Mucosa of descending colon (tissue), 3 donors: ENCODE results near the gene INAVA. TPM values are rescaled to one million over a fixed set of nuclear protein-coding genes. Genes with fewer than 3 reads are reported as not detected.

Source experiments
- ATAC-seq: fragments of 200-7000 bp; cut with Tn5 transposase; one replicate; pipeline ENCODE4 v1.9.1; 2020; ENCODE audit warnings: mild to moderate bottlenecking, moderate library complexity
- DNase-seq, 3 donors: peaks; one replicate each; pipeline ENCODE4 v3.0.0-alpha.2; 2020
- H3K36me3 ChIP-seq: fragments of 200-600 bp; one replicate; pipeline ENCODE4 v1.8.0; 2021; ENCODE audit warnings: low read depth, mild to moderate bottlenecking
- H3K4me1 ChIP-seq: fragments of 200-600 bp; one replicate; pipeline ENCODE4 v1.8.0; 2021; ENCODE audit warnings: low read depth, mild to moderate bottlenecking
- H3K4me3 ChIP-seq: fragments of 200-600 bp; one replicate; pipeline ENCODE4 v1.8.0; 2021; ENCODE audit warnings: mild to moderate bottlenecking
- H3K9me3 ChIP-seq: fragments of 200-600 bp; one replicate; pipeline ENCODE4 v1.8.0; 2021; ENCODE audit warnings: mild to moderate bottlenecking
- intact Hi-C, 2 donors: fragments of 100-400 bp; cut with DNase I in 1 of 2; cut with micrococcal nuclease in 1 of 2; formaldehyde crosslinking; loops; one replicate each; pipeline versions ENCODE4 v1.11.0 to v1.11.1; 2022; cut with DNase I, micrococcal nuclease
- total RNA-seq, 3 donors: library from RNA; stranded (reverse); fragmentation: NEBNext Ultra II Directional in 2 of 3; extraction: Animal tissue kit (Norgen Biotek cat#: 25700) in 2 of 3; gene quantifications; one replicate each; pipeline versions ENCODE4 v1.2.1 to v1.2.4, GENCODE V29; 2021 to 2023
- TF ChIP-seq, protein P1 (sequence below): fragments of 200-600 bp; IDR thresholded peaks from one replicate; pipeline ENCODE4 v1.8.0; 2022; ENCODE audit warnings: antibody characterized with exemption, mild to moderate bottlenecking
- donor health status: DM: no; HTN: no; CAD: no; lungs with moderate emphysema.
- donor health status: DM: no; HTN: no; CAD: no.
- donor health status: DM: no; HTN: yes; CAD: no.

INAVA gene
- total RNA-seq, 3 donors from 2014 or later: 82.0 to 238 (median 171) TPM

DNA sequence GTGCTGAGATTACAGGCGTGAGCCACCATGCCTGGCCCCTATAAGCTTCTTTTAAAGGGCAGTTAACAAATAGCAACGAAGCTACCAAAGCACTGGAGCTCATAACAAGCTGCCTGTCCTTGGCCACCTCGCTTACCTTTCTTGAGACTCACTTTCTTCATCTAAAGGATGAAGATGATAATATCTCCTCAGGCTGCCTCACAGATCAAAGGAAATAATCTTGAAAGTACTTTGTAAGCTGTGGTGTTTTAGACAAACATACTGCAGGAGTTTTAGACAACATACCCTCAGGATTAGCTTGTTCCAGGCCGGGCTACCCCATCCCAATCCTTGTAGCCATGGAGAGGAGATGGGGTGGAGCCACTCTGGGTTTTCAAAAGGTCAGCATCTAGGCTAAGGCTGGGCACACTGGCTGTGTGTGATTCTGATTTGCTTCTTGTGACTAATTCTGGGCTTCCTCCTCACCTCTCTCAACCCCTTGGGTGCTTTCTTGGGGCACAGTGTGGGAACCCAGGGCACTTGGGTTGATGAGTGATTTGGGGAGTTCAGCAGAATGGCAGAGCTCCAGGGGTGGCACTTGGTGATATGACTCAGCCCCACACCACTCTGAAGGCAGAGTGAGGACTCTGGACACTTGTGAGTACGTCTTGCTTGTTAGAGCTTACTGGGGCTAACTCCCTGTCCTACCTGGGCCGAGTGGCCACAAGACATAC lies 16.7 kb upstream of the INAVA start:
- DNase-seq: no peak

DNA sequence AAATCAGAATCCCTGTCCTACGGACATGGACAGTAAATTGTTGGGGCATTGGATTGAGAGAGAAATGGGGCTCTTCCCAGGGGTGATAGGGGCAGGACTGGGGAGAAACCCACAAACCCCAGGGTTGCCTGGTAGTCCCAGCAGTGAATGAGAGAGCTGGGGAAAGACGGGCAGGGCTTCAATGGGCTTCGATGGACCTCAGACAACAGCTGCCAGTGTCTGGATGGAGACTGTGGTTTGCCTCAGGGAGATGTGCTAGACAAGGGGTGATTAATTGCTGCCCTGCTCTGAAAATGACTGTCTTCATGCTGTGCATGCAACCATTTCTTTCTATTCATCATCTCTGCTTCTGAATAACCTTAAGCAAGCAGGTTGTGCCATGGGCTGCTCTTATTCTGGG lies 14.5 kb upstream of the INAVA start:
- intact Hi-C loops: no loop called here
- Histone ChIP-seq H3K4me3 (no peak overlapping the region), H3K9me3 (no peaks in the 10 kb centered on the region), H3K4me1 (no peaks in the 10 kb centered on the region), H3K36me3 (no peaks in the 10 kb centered on the region)
- DNase-seq (no peak), ATAC-seq (no peak)
- TF ChIP-seq, protein P1, sequence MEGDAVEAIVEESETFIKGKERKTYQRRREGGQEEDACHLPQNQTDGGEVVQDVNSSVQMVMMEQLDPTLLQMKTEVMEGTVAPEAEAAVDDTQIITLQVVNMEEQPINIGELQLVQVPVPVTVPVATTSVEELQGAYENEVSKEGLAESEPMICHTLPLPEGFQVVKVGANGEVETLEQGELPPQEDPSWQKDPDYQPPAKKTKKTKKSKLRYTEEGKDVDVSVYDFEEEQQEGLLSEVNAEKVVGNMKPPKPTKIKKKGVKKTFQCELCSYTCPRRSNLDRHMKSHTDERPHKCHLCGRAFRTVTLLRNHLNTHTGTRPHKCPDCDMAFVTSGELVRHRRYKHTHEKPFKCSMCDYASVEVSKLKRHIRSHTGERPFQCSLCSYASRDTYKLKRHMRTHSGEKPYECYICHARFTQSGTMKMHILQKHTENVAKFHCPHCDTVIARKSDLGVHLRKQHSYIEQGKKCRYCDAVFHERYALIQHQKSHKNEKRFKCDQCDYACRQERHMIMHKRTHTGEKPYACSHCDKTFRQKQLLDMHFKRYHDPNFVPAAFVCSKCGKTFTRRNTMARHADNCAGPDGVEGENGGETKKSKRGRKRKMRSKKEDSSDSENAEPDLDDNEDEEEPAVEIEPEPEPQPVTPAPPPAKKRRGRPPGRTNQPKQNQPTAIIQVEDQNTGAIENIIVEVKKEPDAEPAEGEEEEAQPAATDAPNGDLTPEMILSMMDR: no peak

More for the DNA sequence above, 16.7 kb upstream of the INAVA start:
- intact Hi-C loops: no loop called here
- no peaks in the 10 kb centered on the region for H3K9me3 ChIP-seq
- H3K4me1 ChIP-seq: peaks cover 10% of the 10 kb centered on the region
- ATAC-seq: no peak
- no peaks in the 10 kb centered on the region for H3K36me3 ChIP-seq
- TF ChIP-seq, protein P1: no peak
- H3K4me3 ChIP-seq: no peak overlapping the region

DNA sequence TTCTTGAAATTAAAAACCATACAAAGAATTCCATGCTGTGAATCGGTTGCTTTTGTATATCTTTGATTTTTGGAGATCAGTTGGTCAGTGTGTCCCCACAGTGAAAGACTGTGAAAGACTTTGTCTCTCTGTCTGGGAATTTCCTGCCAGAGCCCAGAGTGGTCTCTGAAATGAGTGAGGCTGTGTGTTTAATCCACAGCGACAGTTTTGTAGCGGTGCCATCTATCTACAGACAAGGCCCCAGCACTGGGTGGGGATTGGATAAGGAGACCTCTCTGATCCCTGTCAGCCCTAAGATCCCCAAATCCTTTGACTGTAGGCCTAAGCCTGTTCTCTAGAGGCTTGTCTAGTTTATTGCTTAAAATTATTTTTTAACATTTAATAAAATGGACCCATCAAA lies 11.6 kb upstream of the INAVA start:
- TF ChIP-seq, protein P1: no peak
- Histone ChIP-seq H3K4me1 (no peaks in the 10 kb centered on the region), H3K9me3 (no peaks in the 10 kb centered on the region), H3K4me3 (no peak overlapping the region), H3K36me3 (no peaks in the 10 kb centered on the region)
- ATAC-seq: no peak
- no peak for DNase-seq
- intact Hi-C loops: no loop called here

DNA sequence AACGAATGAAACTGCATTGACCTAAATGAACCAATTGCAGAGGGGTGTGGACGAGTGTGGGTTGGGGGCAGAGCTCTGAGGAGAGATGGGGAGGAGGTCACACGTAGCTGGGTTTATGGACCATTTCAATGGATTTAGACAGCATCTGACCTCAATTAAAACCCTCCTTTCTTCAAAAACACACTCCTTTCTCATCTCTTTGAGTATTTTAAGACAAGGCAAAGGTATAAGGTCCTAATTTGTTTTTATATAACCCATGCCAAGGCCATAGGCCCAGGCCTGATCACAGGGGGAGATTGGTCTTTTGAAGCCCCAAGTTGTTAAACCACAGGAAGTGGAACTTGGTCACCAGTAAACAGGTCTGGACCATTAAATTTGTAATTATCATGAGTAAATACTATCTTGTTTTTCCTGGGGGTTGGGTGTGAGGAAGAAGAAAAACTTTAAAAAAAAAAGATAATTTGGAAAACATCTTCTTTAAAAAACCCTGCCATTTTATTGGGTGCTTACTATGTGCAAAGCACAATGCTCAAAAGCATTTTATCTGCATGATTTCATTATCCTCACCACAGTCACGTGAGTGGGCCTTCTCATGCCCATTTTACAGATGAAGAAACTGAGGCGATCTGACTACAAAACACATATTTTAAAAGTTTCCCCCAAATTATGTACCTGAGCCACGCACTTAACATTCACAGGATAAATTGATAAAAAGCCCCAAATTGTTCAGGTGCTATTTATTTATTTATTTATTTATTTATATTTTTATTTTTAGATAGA lies 8.9 kb upstream of the INAVA start:
- intact Hi-C loops: no loop called here
- ATAC-seq: no peak
- DNase-seq: no peak
- H3K4me1 ChIP-seq: no peaks in the 10 kb centered on the region
- no peak overlapping the region for H3K4me3 ChIP-seq
- no peaks in the 10 kb centered on the region for H3K36me3 ChIP-seq
- H3K9me3 ChIP-seq: no peaks in the 10 kb centered on the region
- TF ChIP-seq, protein P1: no peak

DNA sequence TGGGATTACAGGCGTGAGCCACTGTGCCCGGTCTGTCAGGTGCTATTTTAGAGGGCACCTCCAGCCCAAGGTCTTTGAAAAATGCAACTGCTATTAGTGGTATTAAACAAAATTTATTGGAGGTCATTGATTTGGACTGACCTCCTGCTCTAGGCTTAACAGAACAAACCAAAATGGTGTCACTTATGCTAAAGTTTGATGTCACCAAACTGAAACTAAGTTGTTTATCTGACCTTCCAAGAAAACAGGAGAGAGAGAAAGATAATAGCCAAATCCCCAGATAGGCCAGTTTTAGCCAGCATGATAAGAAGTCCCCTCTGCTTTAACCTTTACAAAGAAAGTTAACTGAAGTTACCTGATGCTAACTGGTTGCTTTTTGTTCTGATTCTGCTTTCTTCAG lies 8.1 kb upstream of the INAVA start:
- H3K9me3 ChIP-seq: no peaks in the 10 kb centered on the region
- H3K4me3 ChIP-seq: no peak overlapping the region
- H3K36me3 ChIP-seq: no peaks in the 10 kb centered on the region
- peaks cover 3% of the 10 kb centered on the region for H3K4me1 ChIP-seq
- DNase-seq: no peak
- ATAC-seq: no peak
- intact Hi-C loops: no loop called here
- TF ChIP-seq, protein P1: no peak
